Uterus (tissue), 4 donors: Measurements from ENCODE around the gene SPATA16. TPM values are rescaled to one million over a fixed set of nuclear protein-coding genes. Genes with fewer than 3 reads are reported as not detected.

Experiments used
- DNase-seq, 2 donors: peaks; one replicate each; pipeline ENCODE4 v3.0.0-alpha.2; 2019 to 2020
- H3K27ac ChIP-seq, 2 donors: fragments of 200-600 bp; sonication (generic); 1 replicate in 1 of 2; 2 replicates in 1 of 2; pipeline ENCODE4 v1.5.1; 2016 to 2018
- H3K27me3 ChIP-seq, 2 donors: fragments of 200-600 bp; sonication (generic); one replicate each; pipeline ENCODE4 v1.5.1; 2018 to 2019; ENCODE audit warnings: control low read depth in 1 of 2
- H3K36me3 ChIP-seq, 2 donors: fragments of 200-600 bp; sonication (generic); one replicate each; pipeline ENCODE4 v1.5.1; 2019; ENCODE audit warnings: control low read depth in 1 of 2
- H3K4me1 ChIP-seq, 2 donors: fragments of 200-600 bp; sonication (generic); one replicate each; pipeline ENCODE4 v1.5.1; 2018 to 2019; ENCODE audit warnings: control low read depth in 1 of 2
- H3K4me3 ChIP-seq, 2 donors: fragments of 200-600 bp; sonication (generic); 1 replicate in 1 of 2; 2 replicates in 1 of 2; pipeline ENCODE4 v1.5.1; 2018 to 2019; ENCODE audit warnings: mild to moderate bottlenecking in 1 of 2
- H3K9me3 ChIP-seq, 2 donors: fragments of 200-600 bp; sonication (generic); one replicate each; pipeline ENCODE4 v1.5.1; 2019; ENCODE audit warnings: control low read depth in 1 of 2
- POLR2A ChIP-seq, 2 donors: fragments of 450-650 bp; IDR thresholded peaks; one replicate each; pipeline ENCODE4 v1.6.1; 2016; ENCODE audit warnings: antibody characterized with exemption in 2 of 2, mild to moderate bottlenecking in 1 of 2, moderate library complexity in 1 of 2
- intact Hi-C: fragments of 100-400 bp; cut with DNase I; formaldehyde crosslinking; loops from one replicate; pipeline ENCODE4 v1.15.1; 2023; ENCODE audit warnings: low total_unique reads
- total RNA-seq, 4 donors: library from RNA; depleted of rRNA in 3 of 4; stranded (reverse); fragments of >200 nt in 3 of 4; gene quantifications; one replicate each; pipeline versions ENCODE4 v1.1.0 to v1.2.4, GENCODE V29; 2014 to 2023
- TF ChIP-seq, protein P1 (sequence below), 4 experiments: fragments of 200-600 bp in 2 of 4; fragments of 450-650 bp in 2 of 4; sonication (generic) in 2 of 4; IDR thresholded peaks; one replicate each; pipeline ENCODE4 v1.5.1; 2016 to 2019; ENCODE audit warnings: antibody characterized with exemption in 4 of 4, mild to moderate bottlenecking in 2 of 4, moderate library complexity in 1 of 4
- donor health status: DM: yes; HTN: yes; CAD: no.

Gene SPATA16
- total RNA-seq, 4 donors from 2014 or later: not detected

DNA sequence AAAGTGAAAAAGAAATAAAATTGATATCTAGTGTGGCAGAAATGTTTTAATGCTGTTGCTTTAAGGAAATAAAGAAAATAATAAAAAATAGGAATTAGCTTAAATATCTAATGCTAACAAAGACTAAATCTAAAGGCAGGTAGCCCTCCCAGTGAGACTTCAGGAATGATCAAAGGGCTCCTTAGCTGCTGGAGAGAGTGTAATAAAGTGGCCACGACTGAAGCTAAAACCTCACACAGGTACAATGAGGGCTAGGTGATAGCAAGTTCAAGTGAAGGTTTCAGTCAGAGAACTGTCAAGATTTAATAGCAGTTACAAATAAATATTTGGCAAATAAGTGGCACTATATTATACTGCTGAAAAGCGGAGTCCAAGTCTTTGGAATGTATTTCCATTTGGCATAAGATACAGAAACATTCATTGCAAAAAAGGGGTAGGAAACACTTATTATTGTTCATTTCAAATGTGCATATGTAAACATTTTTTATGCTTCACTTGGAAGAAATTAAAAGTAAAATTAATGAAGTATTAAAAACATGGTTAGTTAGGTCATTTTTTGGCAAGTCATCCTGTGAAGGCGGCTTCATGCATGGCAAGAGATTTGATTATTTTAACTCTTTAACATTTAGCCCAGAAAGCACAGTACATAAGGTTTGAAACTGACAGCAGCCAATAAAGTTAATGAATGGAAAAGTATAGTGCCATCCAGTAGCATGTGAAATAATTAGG lies 222.3 kb downstream of the SPATA16 start:
- intact Hi-C loops: no loop called here

DNA sequence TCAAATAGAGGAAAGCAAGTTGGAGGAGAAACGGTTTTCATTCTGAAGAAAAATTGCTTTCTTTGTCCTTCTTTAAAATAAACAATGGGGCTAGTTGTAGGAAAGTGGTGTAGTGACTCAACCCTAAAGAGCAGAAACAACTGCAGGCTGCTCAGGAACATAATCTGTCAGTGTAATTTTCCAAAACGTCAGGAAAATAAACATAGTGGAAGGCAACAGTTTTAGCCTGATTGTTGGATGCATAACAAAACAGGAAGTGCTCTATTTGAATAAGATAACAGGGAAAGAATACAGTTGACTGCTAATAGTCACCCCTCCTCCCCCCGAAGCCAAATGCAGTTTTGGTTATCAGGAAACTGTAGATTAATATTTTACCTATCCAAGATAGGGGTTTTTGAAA lies 222.9 kb downstream of the SPATA16 start:
- H3K9me3 ChIP-seq: no peaks in the 10 kb centered on the region
- no peak for DNase-seq
- H3K4me3 ChIP-seq: no peak overlapping the region
- H3K36me3 ChIP-seq: no peaks in the 10 kb centered on the region
- H3K27ac ChIP-seq: no peak overlapping the region
- no peaks in the 10 kb centered on the region for H3K27me3 ChIP-seq
- no peaks in the 10 kb centered on the region for H3K4me1 ChIP-seq
- intact Hi-C loops: no loop called here
- no peak for TF ChIP-seq POLR2A (IDR thresholded peaks at IDR 0.05)
- TF ChIP-seq, protein P1, sequence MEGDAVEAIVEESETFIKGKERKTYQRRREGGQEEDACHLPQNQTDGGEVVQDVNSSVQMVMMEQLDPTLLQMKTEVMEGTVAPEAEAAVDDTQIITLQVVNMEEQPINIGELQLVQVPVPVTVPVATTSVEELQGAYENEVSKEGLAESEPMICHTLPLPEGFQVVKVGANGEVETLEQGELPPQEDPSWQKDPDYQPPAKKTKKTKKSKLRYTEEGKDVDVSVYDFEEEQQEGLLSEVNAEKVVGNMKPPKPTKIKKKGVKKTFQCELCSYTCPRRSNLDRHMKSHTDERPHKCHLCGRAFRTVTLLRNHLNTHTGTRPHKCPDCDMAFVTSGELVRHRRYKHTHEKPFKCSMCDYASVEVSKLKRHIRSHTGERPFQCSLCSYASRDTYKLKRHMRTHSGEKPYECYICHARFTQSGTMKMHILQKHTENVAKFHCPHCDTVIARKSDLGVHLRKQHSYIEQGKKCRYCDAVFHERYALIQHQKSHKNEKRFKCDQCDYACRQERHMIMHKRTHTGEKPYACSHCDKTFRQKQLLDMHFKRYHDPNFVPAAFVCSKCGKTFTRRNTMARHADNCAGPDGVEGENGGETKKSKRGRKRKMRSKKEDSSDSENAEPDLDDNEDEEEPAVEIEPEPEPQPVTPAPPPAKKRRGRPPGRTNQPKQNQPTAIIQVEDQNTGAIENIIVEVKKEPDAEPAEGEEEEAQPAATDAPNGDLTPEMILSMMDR (IDR thresholded peaks at IDR 0.05): no peak

More for the DNA sequence above, 222.3 kb downstream of the SPATA16 start:
- no peak for TF ChIP-seq POLR2A (IDR thresholded peaks at IDR 0.05)
- TF ChIP-seq, protein P1 (IDR thresholded peaks at IDR 0.05): no peak
- Histone ChIP-seq H3K4me1 (no peaks in the 10 kb centered on the region), H3K4me3 (no peak overlapping the region), H3K9me3 (no peaks in the 10 kb centered on the region), H3K27ac (no peak overlapping the region), H3K27me3 (no peaks in the 10 kb centered on the region), H3K36me3 (no peaks in the 10 kb centered on the region)
- DNase-seq: no peak

DNA sequence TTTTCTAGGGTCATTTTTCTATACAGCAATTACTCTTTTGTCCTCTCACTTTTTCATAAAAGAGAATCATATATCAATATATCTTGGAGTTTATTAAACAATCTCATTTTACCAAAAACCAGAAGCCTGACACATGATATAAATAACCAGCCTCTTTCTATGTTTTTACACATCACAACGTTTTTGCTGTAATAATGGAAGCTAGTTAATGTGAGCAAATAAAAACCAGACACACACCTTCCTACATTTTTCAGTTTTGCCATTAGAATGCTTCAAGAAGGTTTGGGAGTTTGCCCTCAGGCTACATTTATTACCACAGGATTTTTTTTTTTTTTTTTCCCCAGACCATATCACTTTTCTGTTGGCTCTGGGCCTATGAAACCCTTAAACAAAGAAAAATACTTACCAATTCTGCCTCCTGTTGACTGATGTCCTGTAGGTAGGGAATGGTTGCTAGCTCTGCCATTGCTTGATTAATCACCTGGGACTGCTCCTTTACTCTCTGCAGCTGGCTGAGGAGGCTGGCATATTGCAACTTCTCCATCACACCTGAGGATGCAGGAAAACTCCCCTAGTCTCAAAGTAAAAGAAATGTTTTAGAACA lies 225.0 kb downstream of the SPATA16 start:
- Histone ChIP-seq H3K27me3 (no peaks in the 10 kb centered on the region), H3K9me3 (no peaks in the 10 kb centered on the region), H3K4me3 (no peak overlapping the region), H3K4me1 (no peaks in the 10 kb centered on the region), H3K36me3 (no peaks in the 10 kb centered on the region), H3K27ac (no peak overlapping the region)
- intact Hi-C loops: no loop called here
- TF ChIP-seq POLR2A (IDR thresholded peaks at IDR 0.05): no peak
- TF ChIP-seq, protein P1 (IDR thresholded peaks at IDR 0.05): no peak
- no peak for DNase-seq

DNA sequence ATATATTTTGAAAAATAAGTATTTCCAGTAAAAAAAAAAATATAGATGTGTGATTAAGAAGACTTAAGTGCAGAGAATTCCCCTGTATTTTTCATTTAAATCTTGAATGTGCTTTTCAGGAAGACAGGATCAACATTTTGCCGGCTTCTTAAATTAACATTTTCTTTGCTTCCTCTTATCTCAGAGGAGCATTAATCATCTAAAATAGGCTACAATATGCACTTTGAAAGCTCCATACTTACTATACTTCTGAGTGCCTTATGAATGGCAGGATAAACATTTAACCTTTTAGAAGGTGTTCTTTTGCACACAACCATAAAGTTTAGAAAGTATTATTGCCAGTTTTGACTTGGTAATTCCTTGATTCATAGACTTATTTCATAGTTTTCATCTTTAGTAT lies 226.2 kb downstream of the SPATA16 start:
- intact Hi-C loops: no loop called here
- no peak for DNase-seq
- TF ChIP-seq, protein P1 (IDR thresholded peaks at IDR 0.05): no peak
- TF ChIP-seq POLR2A (IDR thresholded peaks at IDR 0.05): no peak
- Histone ChIP-seq H3K27ac (no peak overlapping the region), H3K27me3 (no peaks in the 10 kb centered on the region), H3K9me3 (no peaks in the 10 kb centered on the region), H3K36me3 (no peaks in the 10 kb centered on the region), H3K4me3 (no peak overlapping the region), H3K4me1 (no peaks in the 10 kb centered on the region)

DNA sequence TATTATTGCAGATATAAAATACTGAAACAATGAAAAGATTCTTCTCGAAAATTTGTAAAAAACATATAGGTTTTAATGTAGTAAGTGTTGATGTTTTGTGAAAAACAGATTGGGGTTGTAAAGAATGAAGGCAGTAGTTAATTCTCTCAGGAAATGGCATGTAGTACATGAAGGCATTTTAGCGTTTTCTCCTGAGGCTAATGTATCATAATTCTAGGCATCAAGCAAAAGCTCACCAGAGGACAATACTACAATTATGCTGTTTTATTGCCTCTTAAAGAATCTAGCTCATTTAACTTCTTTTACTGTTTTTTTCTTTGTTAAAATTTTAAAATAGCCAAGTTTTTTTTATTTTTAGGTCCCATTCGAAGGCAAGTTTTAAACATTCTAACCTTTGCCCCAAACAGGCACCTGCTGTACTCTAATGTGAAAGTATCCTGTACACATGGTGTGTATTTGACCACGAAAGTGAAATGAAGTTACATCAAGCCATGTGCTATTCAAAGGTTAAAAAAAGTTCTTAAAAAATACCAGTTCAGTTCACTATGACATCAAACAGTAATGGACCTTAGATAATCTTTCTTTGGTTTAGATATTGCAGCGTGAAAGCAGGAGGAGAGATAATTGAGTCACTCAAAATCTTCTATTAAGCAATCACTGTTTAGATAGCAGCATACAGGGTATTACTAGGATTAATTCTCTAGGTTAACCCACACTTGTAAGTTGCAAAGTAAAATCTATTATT lies 227.0 kb downstream of the SPATA16 start:
- DNase-seq: no peak
- Histone ChIP-seq H3K4me1 (no peaks in the 10 kb centered on the region), H3K27ac (no peak overlapping the region), H3K9me3 (no peaks in the 10 kb centered on the region), H3K36me3 (no peaks in the 10 kb centered on the region), H3K4me3 (no peak overlapping the region), H3K27me3 (no peaks in the 10 kb centered on the region)
- TF ChIP-seq, protein P1 (IDR thresholded peaks at IDR 0.05): no peak
- TF ChIP-seq POLR2A (IDR thresholded peaks at IDR 0.05): no peak
- intact Hi-C loops: no loop called here
